ENCODE data around the gene SLC22A2. TPM values are rescaled to one million over a fixed set of nuclear protein-coding genes. Genes with fewer than 3 reads are reported as not detected.

The SLC22A2 gene
- total and polyA plus RNA-seq, 2 experiments from 2014 or later: 0.43 to 0.57 TPM

DNA sequence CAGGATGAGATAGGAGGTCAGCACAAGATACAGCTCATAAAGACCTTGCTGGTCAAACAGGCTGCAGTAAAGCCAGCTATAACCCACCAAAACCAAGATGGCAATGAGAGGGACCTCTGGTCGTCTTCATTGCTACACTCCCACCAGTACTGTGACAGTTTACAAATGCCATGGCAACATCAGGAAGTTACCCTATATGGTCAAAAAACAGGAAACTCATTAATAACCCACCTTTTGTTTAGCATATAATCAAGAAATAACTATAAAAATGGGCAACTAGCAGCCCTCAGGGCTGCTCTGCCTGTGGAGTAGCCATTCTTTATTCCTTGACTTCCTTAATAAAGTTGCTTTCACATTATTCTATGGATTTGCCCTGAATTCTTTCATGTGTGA lies 30.9 kb downstream of the SLC22A2 start:
- H3K9me3 ChIP-seq (ENCODE audit: low read depth): no peaks in the 10 kb centered on the region
- H3K79me2 ChIP-seq: no peaks in the 10 kb centered on the region
- no peak for DNase-seq (ENCODE audit: low spot score)
- no peaks in the 10 kb centered on the region for H3K9me2 ChIP-seq (replicated peaks; ENCODE audit: insufficient read depth)
- H3K4me1 ChIP-seq (ENCODE audit: insufficient read depth): no peaks in the 10 kb centered on the region
- no peaks in the 10 kb centered on the region for H3K27me3 ChIP-seq
- no peak overlapping the region for H2AFZ ChIP-seq
- H3K4me2 ChIP-seq: no peak overlapping the region
- no peaks in the 10 kb centered on the region for H4K20me1 ChIP-seq (ENCODE audit: insufficient read depth, poor library complexity, severe bottlenecking)
- no peak overlapping the region for H3K27ac ChIP-seq
- H3K36me3 ChIP-seq (replicated peaks; ENCODE audit: insufficient read depth, low read depth): no peaks in the 10 kb centered on the region
- WGBS (ENCODE audit: low lambda C conversion rate, missing lambda C conversion rate): 71% methylated on average over 1 of the region's 1 CpG
- no peak overlapping the region for H3K4me3 ChIP-seq
- TF ChIP-seq EZH2 (IDR thresholded peaks at IDR 0.05; ENCODE audit: borderline replicate concordance) (no peak), EZH2phosphoT487 (IDR thresholded peaks at IDR 0.05; ENCODE audit: low read depth, severe bottlenecking, unreplicated experiment) (no peak)
- TF ChIP-seq, protein P1, sequence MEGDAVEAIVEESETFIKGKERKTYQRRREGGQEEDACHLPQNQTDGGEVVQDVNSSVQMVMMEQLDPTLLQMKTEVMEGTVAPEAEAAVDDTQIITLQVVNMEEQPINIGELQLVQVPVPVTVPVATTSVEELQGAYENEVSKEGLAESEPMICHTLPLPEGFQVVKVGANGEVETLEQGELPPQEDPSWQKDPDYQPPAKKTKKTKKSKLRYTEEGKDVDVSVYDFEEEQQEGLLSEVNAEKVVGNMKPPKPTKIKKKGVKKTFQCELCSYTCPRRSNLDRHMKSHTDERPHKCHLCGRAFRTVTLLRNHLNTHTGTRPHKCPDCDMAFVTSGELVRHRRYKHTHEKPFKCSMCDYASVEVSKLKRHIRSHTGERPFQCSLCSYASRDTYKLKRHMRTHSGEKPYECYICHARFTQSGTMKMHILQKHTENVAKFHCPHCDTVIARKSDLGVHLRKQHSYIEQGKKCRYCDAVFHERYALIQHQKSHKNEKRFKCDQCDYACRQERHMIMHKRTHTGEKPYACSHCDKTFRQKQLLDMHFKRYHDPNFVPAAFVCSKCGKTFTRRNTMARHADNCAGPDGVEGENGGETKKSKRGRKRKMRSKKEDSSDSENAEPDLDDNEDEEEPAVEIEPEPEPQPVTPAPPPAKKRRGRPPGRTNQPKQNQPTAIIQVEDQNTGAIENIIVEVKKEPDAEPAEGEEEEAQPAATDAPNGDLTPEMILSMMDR (IDR thresholded peaks at IDR 0.05; ENCODE audit: poor library complexity): no peak

DNA sequence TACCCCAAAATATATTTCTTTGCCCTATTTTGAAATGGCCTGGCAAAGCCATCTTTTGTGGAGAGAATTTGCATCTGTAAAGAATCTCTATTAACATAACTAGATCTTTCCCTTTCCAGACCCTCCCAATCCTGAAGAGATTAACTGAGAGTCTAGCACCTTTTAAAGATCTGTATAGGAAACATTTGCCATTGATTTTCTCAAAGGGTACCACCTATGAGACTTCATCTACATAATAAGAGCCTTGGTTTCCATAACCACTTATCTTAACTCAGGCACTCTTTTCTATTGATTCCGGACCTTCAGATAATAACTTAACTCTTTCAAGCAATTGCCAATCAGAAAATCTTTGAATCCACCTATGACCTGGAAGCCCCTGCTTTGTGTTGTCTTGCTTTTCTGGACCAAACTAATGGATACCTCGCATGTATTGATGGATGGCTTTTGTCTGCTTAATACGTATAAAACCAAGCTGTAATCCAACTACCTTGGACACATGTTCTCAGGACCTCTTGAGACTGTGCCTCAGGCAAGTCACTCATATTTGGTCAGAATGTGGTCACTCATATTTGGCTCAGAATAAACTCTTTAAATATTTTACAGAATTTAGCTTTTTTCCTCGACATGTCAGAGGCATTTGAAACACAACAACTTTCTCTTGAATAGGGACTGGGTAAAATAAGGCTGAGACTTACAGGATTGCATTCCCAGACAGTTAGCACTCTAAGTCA lies 31.4 kb downstream of the SLC22A2 start:
- DNase-seq (ENCODE audit: low spot score): no peak
- no peaks in the 10 kb centered on the region for H3K4me1 ChIP-seq (ENCODE audit: insufficient read depth)
- no peak overlapping the region for H3K4me3 ChIP-seq
- no peaks in the 10 kb centered on the region for H3K27me3 ChIP-seq
- WGBS (ENCODE audit: low lambda C conversion rate, missing lambda C conversion rate): 72% methylated on average over 4 of the region's 4 CpGs
- H2AFZ ChIP-seq: no peak overlapping the region
- no peaks in the 10 kb centered on the region for H3K79me2 ChIP-seq
- no peaks in the 10 kb centered on the region for H4K20me1 ChIP-seq (ENCODE audit: insufficient read depth, poor library complexity, severe bottlenecking)
- no peak overlapping the region for H3K4me2 ChIP-seq
- no peak overlapping the region for H3K27ac ChIP-seq
- no peaks in the 10 kb centered on the region for H3K9me2 ChIP-seq (replicated peaks; ENCODE audit: insufficient read depth)
- H3K9me3 ChIP-seq (ENCODE audit: low read depth): no peaks in the 10 kb centered on the region
- TF ChIP-seq, protein P1 (IDR thresholded peaks at IDR 0.05; ENCODE audit: poor library complexity): no peak
- TF ChIP-seq EZH2 (IDR thresholded peaks at IDR 0.05; ENCODE audit: borderline replicate concordance): no peak
- TF ChIP-seq EZH2phosphoT487 (IDR thresholded peaks at IDR 0.05; ENCODE audit: low read depth, severe bottlenecking, unreplicated experiment): no peak
- H3K36me3 ChIP-seq (replicated peaks; ENCODE audit: insufficient read depth, low read depth): no peaks in the 10 kb centered on the region

DNA sequence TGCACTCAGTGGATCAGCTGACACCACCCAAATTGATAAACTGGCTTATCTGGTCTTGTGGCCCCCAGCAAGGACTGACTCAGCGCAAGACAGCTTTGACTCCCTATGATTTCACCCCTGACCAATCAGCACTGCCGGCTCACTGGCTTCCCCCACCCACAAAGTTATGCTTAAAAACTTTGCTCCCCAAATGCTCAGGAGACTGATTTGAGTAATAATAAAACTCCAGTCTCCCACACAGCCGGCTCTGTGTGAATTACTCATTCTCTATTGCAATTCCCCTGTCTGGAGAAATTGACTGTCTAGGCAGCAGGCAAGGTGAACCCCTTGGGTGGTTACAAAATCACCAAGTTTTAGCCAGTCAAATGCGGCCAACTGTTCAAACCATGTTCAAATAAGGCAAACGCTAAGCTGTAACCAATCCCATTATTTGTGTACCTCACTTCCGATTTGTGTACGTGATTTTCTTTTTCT lies 32.5 kb downstream of the SLC22A2 start:
- H3K79me2 ChIP-seq: no peaks in the 10 kb centered on the region
- no peak overlapping the region for H3K4me2 ChIP-seq
- no peaks in the 10 kb centered on the region for H3K4me1 ChIP-seq (ENCODE audit: insufficient read depth)
- H3K4me3 ChIP-seq: no peak overlapping the region
- TF ChIP-seq, protein P1 (IDR thresholded peaks at IDR 0.05; ENCODE audit: poor library complexity): no peak
- no peak for DNase-seq (ENCODE audit: low spot score)
- H3K36me3 ChIP-seq (replicated peaks; ENCODE audit: insufficient read depth, low read depth): no peaks in the 10 kb centered on the region
- no peaks in the 10 kb centered on the region for H3K9me3 ChIP-seq (ENCODE audit: low read depth)
- no peaks in the 10 kb centered on the region for H3K9me2 ChIP-seq (replicated peaks; ENCODE audit: insufficient read depth)
- H2AFZ ChIP-seq: no peak overlapping the region
- H4K20me1 ChIP-seq (ENCODE audit: insufficient read depth, poor library complexity, severe bottlenecking): no peaks in the 10 kb centered on the region
- no peak overlapping the region for H3K27ac ChIP-seq
- H3K27me3 ChIP-seq: no peaks in the 10 kb centered on the region
- WGBS (ENCODE audit: low lambda C conversion rate, missing lambda C conversion rate): 75% methylated on average over 7 of the region's 7 CpGs

Data from hepatocyte (in vitro differentiated cells).